Stimulated activated CD4-positive, alpha-beta T cell treated with anti-CD3 and anti-CD28 coated beads, Interleukin-4, amount 100 ng/mL, for 4 hours (primary cell): ENCODE data around the gene APBB2.

Experiments used
- DNase-seq, 2 experiments: peaks; one replicate each; pipeline ENCODE4 v3.0.0-alpha.2; 2020

Gene APBB2

GRCh38 chr4:41214136-41214824 lies at the start of gene APBB2:
Gene APBB2, minus strand, starts transcription at chr4:41214542. Its CDS starts 181,288 bp downstream, at chr4:41033254.
- DNase-seq: peak; percentile 27 to 56

GRCh38 chr4:41262198-41262597 lies 47.9 kb upstream of the APBB2 start:
- DNase-seq: no peak

GRCh38 chr4:41260116-41260733 lies 45.9 kb upstream of the APBB2 start:
- no peak for DNase-seq

- DNase-seq: no peak
These were observed 44.4 kb upstream of the APBB2 start for GRCh38 chr4:41258783-41259182.

- no peak for DNase-seq
These were observed 43.6 kb upstream of the APBB2 start for GRCh38 chr4:41257906-41258305.

- DNase-seq: peak; percentile 49 to 52
These were observed 43.0 kb upstream of the APBB2 start for GRCh38 chr4:41257257-41257901.

- no peak for DNase-seq
These were observed 42.5 kb upstream of the APBB2 start, which contains the start of gene UCHL1 for GRCh38 chr4:41256740-41257256. Gene UCHL1, plus strand, starts transcription at chr4:41256928. Its CDS starts 49 bp downstream, at chr4:41256977.

GRCh38 chr4:41256131-41256739 lies 41.9 kb upstream of the APBB2 start:
- no peak for DNase-seq

GRCh38 chr4:41245983-41246382 lies 31.6 kb upstream of the APBB2 start:
- DNase-seq: no peak

GRCh38 chr4:41241919-41242318 lies 27.6 kb upstream of the APBB2 start:
- DNase-seq: no peak

GRCh38 chr4:41236508-41236907 lies 22.2 kb upstream of the APBB2 start:
- DNase-seq: no peak

- no peak for DNase-seq
These were observed 21.7 kb upstream of the APBB2 start for GRCh38 chr4:41236032-41236431.

GRCh38 chr4:41232856-41233255 lies 18.5 kb upstream of the APBB2 start:
- DNase-seq: no peak

GRCh38 chr4:41232406-41232805 lies 18.1 kb upstream of the APBB2 start:
- DNase-seq: no peak

GRCh38 chr4:41227902-41228301 lies 13.6 kb upstream of the APBB2 start:
- DNase-seq: no peak

GRCh38 chr4:41221850-41222645 lies 7.7 kb upstream of the APBB2 start:
- DNase-seq: no peak

- no peak for DNase-seq
These were observed 5.1 kb upstream of the APBB2 start for GRCh38 chr4:41219421-41219950.

- no peak for DNase-seq
These were observed 4.4 kb upstream of the APBB2 start for GRCh38 chr4:41218703-41219102.

GRCh38 chr4:41217374-41217773 lies 3.0 kb upstream of the APBB2 start:
- no peak for DNase-seq

GRCh38 chr4:41217020-41217333 lies 2.6 kb upstream of the APBB2 start:
- DNase-seq: no peak

GRCh38 chr4:41216294-41217019 lies 2.1 kb upstream of the APBB2 start:
- DNase-seq: peak; percentile 55 to 56

GRCh38 chr4:41215969-41216293 lies 1.6 kb upstream of the APBB2 start:
- no peak for DNase-seq
